CD4-positive, alpha-beta T cell (primary cell): ENCODE results near the gene KPNA6. TPM values are rescaled to one million over a fixed set of nuclear protein-coding genes. Genes with fewer than 3 reads are reported as not detected.

ENCODE experiments used
- ATAC-seq: fragments of 200-7000 bp; cut with Tn5 transposase; one replicate; pipeline ENCODE4 v1.10.0; 2022; ENCODE audit warnings: mild to moderate bottlenecking; ENCODE audit not compliant: poor library complexity
- CTCF ChIA-PET: fragments of 350-600 bp; sonication (Branson Sonifier 250); formaldehyde crosslinking; loops from one replicate; lab custom pipeline; 2021; ENCODE audit warnings: antibody characterized with exemption, inconsistent platforms; lab: Charles Lee
- POLR2A ChIA-PET: fragments of 350-600 bp; sonication (Branson Sonifier 250); formaldehyde crosslinking; loops from one replicate; lab custom pipeline; 2021; ENCODE audit warnings: antibody characterized with exemption, inconsistent platforms; lab: Charles Lee
- DNase-seq, 14 experiments: peaks; one replicate each; pipeline ENCODE4 v3.0.0-alpha.2; 2013 to 2020; ENCODE audit warnings: mixed read lengths in 2 of 14
- H3K27ac ChIP-seq, 2 donors: one replicate each; pipeline versions ENCODE4 v1.5.1 to v1.7.0; 2013; ENCODE audit warnings: low read length in 2 of 2, low read depth in 1 of 2, mild to moderate bottlenecking in 1 of 2
- H3K27me3 ChIP-seq, 2 experiments: 1 replicate in 1 of 2; 2 replicates in 1 of 2; pipeline versions ENCODE4 v1.6.1 to v1.7.0; 2013; ENCODE audit warnings: low read length in 2 of 2, control low read depth in 1 of 2, mild to moderate bottlenecking in 1 of 2, moderate library complexity in 1 of 2; ENCODE audit not compliant: insufficient read depth in 2 of 2, control insufficient read depth in 1 of 2
- H3K36me3 ChIP-seq: one replicate; pipeline ENCODE4 v1.6.1; 2013; ENCODE audit warnings: low read length, control low read depth; ENCODE audit not compliant: insufficient read depth
- H3K4me1 ChIP-seq: one replicate; pipeline ENCODE4 v1.6.1; 2013; ENCODE audit warnings: low read length, control low read depth; ENCODE audit not compliant: insufficient read depth
- H3K4me3 ChIP-seq: one replicate; pipeline ENCODE4 v1.5.1; 2013; ENCODE audit warnings: mild to moderate bottlenecking, low read length, moderate library complexity
- H3K9me3 ChIP-seq, 2 experiments: 1 replicate in 1 of 2; 2 replicates in 1 of 2; pipeline versions ENCODE4 v1.6.1 to v1.7.0; 2013; ENCODE audit warnings: low read length in 2 of 2, mild to moderate bottlenecking in 2 of 2, control low read depth in 1 of 2, moderate library complexity in 1 of 2; ENCODE audit not compliant: control insufficient read depth in 1 of 2, insufficient read depth in 1 of 2
- H3K27ac Mint-ChIP-seq: one replicate; pipeline ENCODE4 v1.8.0; 2020; ENCODE audit warnings: mixed read lengths
- H3K27me3 Mint-ChIP-seq: one replicate; pipeline ENCODE4 v1.8.0; 2021; ENCODE audit warnings: mixed read lengths
- H3K36me3 Mint-ChIP-seq: one replicate; pipeline ENCODE4 v1.8.0; 2021; ENCODE audit warnings: low read depth, mixed read lengths
- H3K4me1 Mint-ChIP-seq: one replicate; pipeline ENCODE4 v1.8.0; 2021; ENCODE audit warnings: low read depth, mixed read lengths
- H3K4me3 Mint-ChIP-seq: one replicate; pipeline ENCODE4 v1.8.0; 2020; ENCODE audit warnings: mild to moderate bottlenecking, mixed read lengths
- H3K9me3 Mint-ChIP-seq: one replicate; pipeline ENCODE4 v1.8.0; 2020; ENCODE audit warnings: mixed read lengths
- intact Hi-C, 2 experiments: fragments of 100-400 bp; cut with DNase I in 1 of 2; cut with micrococcal nuclease in 1 of 2; formaldehyde crosslinking; loops; one replicate each; pipeline versions ENCODE4 v1.15.1 to v1.9.0; 2023 to 2025; cut with DNase I, micrococcal nuclease
- total RNA-seq, 174 experiments: library from RNA in 2 of 174; stranded (reverse) in 2 of 174; gene quantifications; one replicate each; pipeline ENCODE4 v1.2.3 and lab custom pipeline; 2021 to 2026
- TF ChIP-seq, protein P1 (sequence below): fragments of 200-600 bp; IDR thresholded peaks from one replicate; pipeline ENCODE4 v1.8.0; 2022; ENCODE audit warnings: antibody characterized with exemption, mild to moderate bottlenecking

KPNA6 gene
- total RNA-seq, 2 experiments from 2014 or later = 47.1 to 47.8 TPM

DNA sequence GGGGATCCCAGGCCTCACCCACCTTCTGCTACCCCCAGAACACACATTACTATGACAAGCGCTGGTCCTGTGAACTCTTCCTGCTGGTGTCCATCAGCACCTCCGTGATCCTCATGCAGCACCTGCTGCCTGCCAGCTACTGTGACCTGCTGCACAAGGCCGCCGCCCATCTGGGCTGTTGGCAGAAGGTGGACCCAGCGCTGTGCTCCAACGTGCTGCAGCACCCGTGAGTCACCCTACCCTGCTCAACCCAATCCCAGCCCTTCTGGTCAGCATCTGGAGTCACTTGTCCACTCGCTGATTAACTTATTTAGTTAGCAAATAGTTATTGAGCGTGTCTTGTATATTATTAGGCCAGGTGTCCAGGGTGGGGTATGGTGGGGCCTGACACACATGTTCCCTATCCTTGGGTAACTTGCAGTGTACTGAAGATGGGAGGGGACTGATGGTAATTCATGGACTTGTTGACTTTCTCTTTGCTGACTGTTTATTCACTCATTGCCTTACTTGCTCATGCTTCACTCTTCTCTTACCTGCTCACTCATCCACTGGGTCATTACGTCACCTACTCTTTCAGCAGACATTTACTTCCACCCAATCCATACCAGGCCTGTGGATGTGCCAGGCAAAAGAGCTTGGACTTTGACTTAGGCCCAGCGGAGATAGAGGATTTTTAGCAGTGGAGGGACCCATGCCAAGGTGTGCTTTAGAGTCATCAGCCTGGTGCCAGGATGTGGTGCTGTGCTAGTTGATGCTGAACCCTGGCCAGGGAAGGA lies 12.9 kb upstream of the KPNA6 start:
- H3K36me3 ChIP-seq = peaks cover 66% of the 10 kb centered on the region
- CTCF ChIA-PET = no interaction called here

DNA sequence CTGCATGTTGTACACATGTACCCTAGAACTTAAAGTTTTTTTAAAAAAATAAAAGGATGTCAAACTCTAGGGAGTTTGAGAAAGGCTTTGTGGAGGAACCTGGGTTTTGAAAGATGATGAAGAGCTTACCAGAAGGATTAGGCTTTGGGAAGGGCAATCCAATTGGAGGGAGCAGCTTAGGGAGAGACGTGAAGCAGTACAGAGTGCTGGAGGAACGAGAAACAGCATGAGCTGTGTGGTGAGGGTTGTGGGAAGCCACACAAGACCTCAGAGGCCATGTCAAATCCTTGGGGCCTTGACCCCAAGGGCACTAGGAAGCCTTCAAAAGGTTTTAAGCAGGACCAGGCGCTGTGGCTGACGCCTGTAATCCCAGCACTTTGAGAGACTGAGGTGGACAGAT lies 8.4 kb upstream of the KPNA6 start:
- Histone ChIP-seq H3K4me1 (no peaks in the 10 kb centered on the region), H3K9me3 (no peaks in the 10 kb centered on the region), H3K36me3 (peaks cover 60% of the 10 kb centered on the region), H3K4me3 (no peak overlapping the region), H3K27ac (no peak overlapping the region), H3K27me3 (no peaks in the 10 kb centered on the region)
- intact Hi-C loops = no loop called here
- ChIA-PET CTCF (no interaction called here), POLR2A (interaction anchor here (1.1 kb wide), 1 partner anchor 12 kb away, joined by 3 read pairs; no protein-coding TSS in a partner anchor)
- H3K9me3 Mint-ChIP-seq = no peaks in the 10 kb centered on the region
- DNase-seq = no peak
- no peak for ATAC-seq
- H3K36me3 Mint-ChIP-seq = peaks cover 68% of the 10 kb centered on the region
- H3K4me1 Mint-ChIP-seq = no peaks in the 10 kb centered on the region
- H3K27ac Mint-ChIP-seq = no peak overlapping the region
- no peak overlapping the region for H3K4me3 Mint-ChIP-seq
- TF ChIP-seq, protein P1, sequence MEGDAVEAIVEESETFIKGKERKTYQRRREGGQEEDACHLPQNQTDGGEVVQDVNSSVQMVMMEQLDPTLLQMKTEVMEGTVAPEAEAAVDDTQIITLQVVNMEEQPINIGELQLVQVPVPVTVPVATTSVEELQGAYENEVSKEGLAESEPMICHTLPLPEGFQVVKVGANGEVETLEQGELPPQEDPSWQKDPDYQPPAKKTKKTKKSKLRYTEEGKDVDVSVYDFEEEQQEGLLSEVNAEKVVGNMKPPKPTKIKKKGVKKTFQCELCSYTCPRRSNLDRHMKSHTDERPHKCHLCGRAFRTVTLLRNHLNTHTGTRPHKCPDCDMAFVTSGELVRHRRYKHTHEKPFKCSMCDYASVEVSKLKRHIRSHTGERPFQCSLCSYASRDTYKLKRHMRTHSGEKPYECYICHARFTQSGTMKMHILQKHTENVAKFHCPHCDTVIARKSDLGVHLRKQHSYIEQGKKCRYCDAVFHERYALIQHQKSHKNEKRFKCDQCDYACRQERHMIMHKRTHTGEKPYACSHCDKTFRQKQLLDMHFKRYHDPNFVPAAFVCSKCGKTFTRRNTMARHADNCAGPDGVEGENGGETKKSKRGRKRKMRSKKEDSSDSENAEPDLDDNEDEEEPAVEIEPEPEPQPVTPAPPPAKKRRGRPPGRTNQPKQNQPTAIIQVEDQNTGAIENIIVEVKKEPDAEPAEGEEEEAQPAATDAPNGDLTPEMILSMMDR = no peak
- no peaks in the 10 kb centered on the region for H3K27me3 Mint-ChIP-seq

More for the DNA sequence above, 12.9 kb upstream of the KPNA6 start:
- Histone ChIP-seq H3K9me3 (no peaks in the 10 kb centered on the region), H3K27ac (no peak overlapping the region), H3K4me3 (no peak overlapping the region), H3K27me3 (no peaks in the 10 kb centered on the region), H3K4me1 (no peaks in the 10 kb centered on the region)
- Mint-ChIP-seq H3K9me3 (no peaks in the 10 kb centered on the region), H3K27ac (no peak overlapping the region), H3K36me3 (peaks cover 74% of the 10 kb centered on the region), H3K4me1 (no peaks in the 10 kb centered on the region), H3K27me3 (no peaks in the 10 kb centered on the region), H3K4me3 (no peak overlapping the region)
- TF ChIP-seq, protein P1 = no peak
- DNase-seq (no peak), ATAC-seq (no peak)
- intact Hi-C loops = no loop called here
- POLR2A ChIA-PET = interaction anchor here (1.0 kb wide), 1 partner anchor 13 kb away, joined by 3 read pairs; the partner anchor contains the start of gene KPNA6

DNA sequence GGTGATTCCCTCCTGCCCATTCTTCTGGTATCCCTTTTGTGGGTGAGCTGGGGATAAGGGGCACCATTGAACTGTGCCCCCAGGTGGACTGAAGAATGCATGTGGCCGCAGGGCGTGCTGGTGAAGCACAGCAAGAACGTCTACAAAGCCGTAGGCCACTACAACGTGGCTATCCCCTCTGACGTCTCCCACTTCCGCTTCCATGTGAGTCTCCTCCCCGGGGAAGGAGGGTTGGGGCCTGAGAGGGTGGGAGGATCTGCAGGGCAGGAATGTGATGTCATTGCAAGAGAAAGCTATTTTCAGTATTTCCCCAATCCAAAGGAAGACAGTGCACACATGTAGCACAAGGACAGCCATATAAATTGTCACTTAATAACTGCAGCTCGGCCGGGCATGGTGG lies 7.5 kb upstream of the KPNA6 start:
- ATAC-seq (no peak), DNase-seq (no peak)
- H3K36me3 ChIP-seq = peaks cover 50% of the 10 kb centered on the region
- Mint-ChIP-seq H3K4me1 (no peaks in the 10 kb centered on the region), H3K27me3 (no peaks in the 10 kb centered on the region), H3K27ac (no peak overlapping the region), H3K36me3 (peaks cover 58% of the 10 kb centered on the region), H3K4me3 (no peak overlapping the region), H3K9me3 (no peaks in the 10 kb centered on the region)
- ChIA-PET CTCF (no interaction called here), POLR2A (interaction anchor here (1.1 kb wide), 1 partner anchor 11 kb away, joined by 3 read pairs; no protein-coding TSS in a partner anchor)
- no peak overlapping the region for H3K27ac ChIP-seq
- intact Hi-C loops = loop anchor here in 1 of 2 experiments (10.0 kb wide), 1 partner anchor 104 kb away; the partner anchor contains the start of genes CCDC28B, DCDC2B and IQCC
- no peaks in the 10 kb centered on the region for H3K9me3 ChIP-seq
- no peaks in the 10 kb centered on the region for H3K27me3 ChIP-seq
- TF ChIP-seq, protein P1 = no peak
- no peaks in the 10 kb centered on the region for H3K4me1 ChIP-seq
- no peak overlapping the region for H3K4me3 ChIP-seq
